Activated CD4-positive, alpha-beta memory T cell treated with anti-CD3 and anti-CD28 coated beads, Interleukin-2, amount 10 ng/mL, durations not matched to agents 7 days and 5 days (primary cell): ENCODE data around the gene RANBP9. TPM values are rescaled to one million over a fixed set of nuclear protein-coding genes. Genes with fewer than 3 reads are reported as not detected.
A peak's percentile ranks its signal among the peaks of the same experiment; 100 is the strongest.

Source experiments
- CTCF ChIA-PET: fragments of 350-600 bp; sonication (Branson Sonifier 250); formaldehyde crosslinking; loops from one replicate; lab custom pipeline; 2021; ENCODE audit warnings: antibody characterized with exemption, inconsistent platforms; lab: Charles Lee
- POLR2A ChIA-PET: fragments of 350-600 bp; sonication (Branson Sonifier 250); formaldehyde crosslinking; loops from one replicate; lab custom pipeline; 2021; ENCODE audit warnings: antibody characterized with exemption; lab: Charles Lee
- DNase-seq: peaks from one replicate; pipeline ENCODE4 v3.0.0-alpha.2; 2020
- H3K27ac Mint-ChIP-seq: one replicate; pipeline ENCODE4 v1.8.0; 2021; ENCODE audit warnings: mild to moderate bottlenecking, mixed read lengths
- H3K27me3 Mint-ChIP-seq: one replicate; pipeline ENCODE4 v1.8.0; 2021; ENCODE audit warnings: mixed read lengths
- H3K36me3 Mint-ChIP-seq: one replicate; pipeline ENCODE4 v1.8.0; 2021; ENCODE audit warnings: low read depth, mixed read lengths
- H3K4me1 Mint-ChIP-seq: one replicate; pipeline ENCODE4 v1.8.0; 2021; ENCODE audit warnings: mixed read lengths
- H3K4me3 Mint-ChIP-seq: one replicate; pipeline ENCODE4 v1.8.0; 2021; ENCODE audit warnings: mild to moderate bottlenecking, mixed read lengths
- H3K9me3 Mint-ChIP-seq: one replicate; pipeline ENCODE4 v1.8.0; 2021; ENCODE audit warnings: mixed read lengths
- total RNA-seq, 2 experiments: library from RNA; stranded (reverse); gene quantifications; one replicate each; pipeline ENCODE4 v1.2.3, GENCODE V29; 2021

Gene RANBP9
- 10 to 100 TPM; 66.8 to 69.1 TPM for total RNA-seq

GRCh38 chr6:13711733-13712598, at the start of gene RANBP9:
TSS of gene RANBP9 (minus strand) at chr6:13711835. CDS start at chr6:13711505, 330 bp downstream.
- H3K4me3 Mint-ChIP-seq: peak within 1 kb of the TSS; percentile 87
- H3K27ac Mint-ChIP-seq: peak within 1 kb of the TSS; percentile 89
- ChIA-PET POLR2A (interaction anchor here (0.6 to 4.8 kb wide), 26 partner anchors 11 to 497 kb away, joined by 3 to 105 read pairs (median 4); partner anchors contain the start of genes MCUR1, NOL7 and SIRT5), CTCF (interaction anchor here (0.8 to 5.6 kb wide), 10 partner anchors 11 to 355 kb away, joined by 3 to 49 read pairs (median 3); partner anchors contain the start of genes NOL7 and SIRT5)
- peaks cover 26% of the 10 kb centered on the region for H3K36me3 Mint-ChIP-seq
- peak; percentile 88 for DNase-seq
- peaks cover 51% of the 10 kb centered on the region for H3K4me1 Mint-ChIP-seq
- peaks cover 8% of the 10 kb centered on the region for H3K9me3 Mint-ChIP-seq
- H3K27me3 Mint-ChIP-seq: no peaks in the 10 kb centered on the region

- no peak overlapping the region for H3K4me3 Mint-ChIP-seq
- H3K27ac Mint-ChIP-seq: no peak overlapping the region
- H3K36me3 Mint-ChIP-seq: no peaks in the 10 kb centered on the region
- ChIA-PET CTCF (interaction anchor here (1.0 to 1.1 kb wide), 2 partner anchors 65 to 145 kb away, joined by 3 to 5 read pairs; partner anchors contain the start of gene NOL7), POLR2A (interaction anchor here (1.4 kb wide), 1 partner anchor 17 kb away, joined by 3 read pairs; no protein-coding TSS in a partner anchor)
- no peaks in the 10 kb centered on the region for H3K27me3 Mint-ChIP-seq
- DNase-seq: no peak
- peaks cover 38% of the 10 kb centered on the region for H3K4me1 Mint-ChIP-seq
- peaks cover 2% of the 10 kb centered on the region for H3K9me3 Mint-ChIP-seq
These were observed 49.0 kb upstream of the RANBP9 start for GRCh38 chr6:13760307-13761304.

- ChIA-PET CTCF (interaction anchor here (1.3 kb wide), 1 partner anchor 15 kb away, joined by 3 read pairs; no protein-coding TSS in a partner anchor), POLR2A (interaction anchor here (1.0 to 1.5 kb wide), 2 partner anchors 11 to 55 kb away, joined by 3 to 4 read pairs; partner anchors contain the start of gene MCUR1)
- no peak overlapping the region for H3K27ac Mint-ChIP-seq
- no peak overlapping the region for H3K4me3 Mint-ChIP-seq
- no peaks in the 10 kb centered on the region for H3K36me3 Mint-ChIP-seq
- no peak for DNase-seq
- H3K27me3 Mint-ChIP-seq: no peaks in the 10 kb centered on the region
- H3K9me3 Mint-ChIP-seq: peaks cover 2% of the 10 kb centered on the region
- H3K4me1 Mint-ChIP-seq: peaks cover 33% of the 10 kb centered on the region
These were observed 47.4 kb upstream of the RANBP9 start for GRCh38 chr6:13759025-13759424.

- Mint-ChIP-seq H3K4me1 (peaks cover 7% of the 10 kb centered on the region), H3K27ac (no peak overlapping the region), H3K27me3 (no peaks in the 10 kb centered on the region), H3K36me3 (no peaks in the 10 kb centered on the region), H3K4me3 (no peak overlapping the region), H3K9me3 (no peaks in the 10 kb centered on the region)
- CTCF ChIA-PET: no interaction called here
- no peak for DNase-seq
- POLR2A ChIA-PET: no interaction called here
These were observed 43.0 kb upstream of the RANBP9 start for GRCh38 chr6:13754644-13755043.

- Mint-ChIP-seq H3K27ac (no peak overlapping the region), H3K36me3 (peaks cover 21% of the 10 kb centered on the region), H3K4me3 (no peak overlapping the region), H3K4me1 (peaks cover 22% of the 10 kb centered on the region), H3K9me3 (peaks cover 19% of the 10 kb centered on the region), H3K27me3 (peaks cover 2% of the 10 kb centered on the region)
- POLR2A ChIA-PET: interaction anchor here (1.0 kb wide), 1 partner anchor 71 kb away, joined by 3 read pairs; no protein-coding TSS in a partner anchor
- no peak for DNase-seq
- CTCF ChIA-PET: no interaction called here
These were observed 32.1 kb upstream of the RANBP9 start for GRCh38 chr6:13743736-13744127.

GRCh38 chr6:13742961-13743735, 31.5 kb upstream of the RANBP9 start:
- ChIA-PET POLR2A (interaction anchor here (1.0 kb wide), 1 partner anchor 72 kb away, joined by 3 read pairs; no protein-coding TSS in a partner anchor), CTCF (no interaction called here)
- H3K4me1 Mint-ChIP-seq: peaks cover 17% of the 10 kb centered on the region
- H3K27me3 Mint-ChIP-seq: peaks cover 2% of the 10 kb centered on the region
- no peak for DNase-seq
- peaks cover 19% of the 10 kb centered on the region for H3K36me3 Mint-ChIP-seq
- no peak overlapping the region for H3K4me3 Mint-ChIP-seq
- H3K9me3 Mint-ChIP-seq: peaks cover 17% of the 10 kb centered on the region
- no peak overlapping the region for H3K27ac Mint-ChIP-seq

- peaks cover 7% of the 10 kb centered on the region for H3K36me3 Mint-ChIP-seq
- peaks cover 13% of the 10 kb centered on the region for H3K9me3 Mint-ChIP-seq
- peaks cover 2% of the 10 kb centered on the region for H3K27me3 Mint-ChIP-seq
- H3K27ac Mint-ChIP-seq: no peak overlapping the region
- POLR2A ChIA-PET: no interaction called here
- peaks cover 2% of the 10 kb centered on the region for H3K4me1 Mint-ChIP-seq
- no peak for DNase-seq
- CTCF ChIA-PET: no interaction called here
- H3K4me3 Mint-ChIP-seq: no peak overlapping the region
These were observed 29.7 kb upstream of the RANBP9 start for GRCh38 chr6:13741365-13741764.

- Mint-ChIP-seq H3K4me1 (no peaks in the 10 kb centered on the region), H3K27me3 (peaks cover 10% of the 10 kb centered on the region), H3K9me3 (no peaks in the 10 kb centered on the region), H3K4me3 (no peak overlapping the region), H3K27ac (no peak overlapping the region), H3K36me3 (no peaks in the 10 kb centered on the region)
- DNase-seq: no peak
- ChIA-PET POLR2A (no interaction called here), CTCF (interaction anchor here (0.6 to 0.8 kb wide), 2 partner anchors 11 to 64 kb away, joined by 3 to 5 read pairs; no protein-coding TSS in a partner anchor)
These were observed 23.4 kb upstream of the RANBP9 start for GRCh38 chr6:13735031-13735430.

- Mint-ChIP-seq H3K4me3 (no peak overlapping the region), H3K9me3 (no peaks in the 10 kb centered on the region), H3K4me1 (no peaks in the 10 kb centered on the region), H3K27ac (no peak overlapping the region), H3K36me3 (no peaks in the 10 kb centered on the region), H3K27me3 (peaks cover 10% of the 10 kb centered on the region)
- no peak for DNase-seq
- ChIA-PET CTCF (interaction anchor here (0.5 kb wide), 1 partner anchor 19 kb away, joined by 3 read pairs; no protein-coding TSS in a partner anchor), POLR2A (interaction anchor here (1.0 kb wide), 1 partner anchor 22 kb away, joined by 3 read pairs; the partner anchor contains the start of gene RANBP9)
These were observed 21.7 kb upstream of the RANBP9 start for GRCh38 chr6:13733178-13733887.

- CTCF ChIA-PET: no interaction called here
- POLR2A ChIA-PET: interaction anchor here (0.9 kb wide), 1 partner anchor 33 kb away, joined by 3 read pairs; no protein-coding TSS in a partner anchor
- Mint-ChIP-seq H3K9me3 (no peaks in the 10 kb centered on the region), H3K4me3 (no peak overlapping the region), H3K36me3 (no peaks in the 10 kb centered on the region), H3K27ac (no peak overlapping the region), H3K27me3 (peaks cover 10% of the 10 kb centered on the region), H3K4me1 (peaks cover 3% of the 10 kb centered on the region)
- DNase-seq: no peak
These were observed 19.1 kb upstream of the RANBP9 start for GRCh38 chr6:13730704-13731103.

GRCh38 chr6:13729891-13730290, 18.3 kb upstream of the RANBP9 start:
- Mint-ChIP-seq H3K4me3 (no peak overlapping the region), H3K36me3 (no peaks in the 10 kb centered on the region), H3K4me1 (peaks cover 11% of the 10 kb centered on the region), H3K27ac (no peak overlapping the region), H3K9me3 (no peaks in the 10 kb centered on the region), H3K27me3 (peaks cover 9% of the 10 kb centered on the region)
- ChIA-PET POLR2A (no interaction called here), CTCF (no interaction called here)
- no peak for DNase-seq
